GM18951 (cell line): Measurements from ENCODE around the gene YY1.
A peak's percentile ranks its signal among the peaks of the same experiment; 100 is the strongest.
"Not testable (repeated sequence)": the region's sequence is repeated elsewhere in the genome, so short reads cannot be mapped to it uniquely, and the experiment has no call there.

Source experiments
- POLR2A ChIP-seq: IDR thresholded peaks from 4 replicates; pipeline ENCODE4 v1.6.1; 2011; ENCODE audit warnings: mild to moderate bottlenecking; ENCODE audit not compliant: insufficient read length, insufficient read depth; ENCODE audit errors: extremely low read depth
- in situ Hi-C: fragments of 300-500 bp; cut with MboI; formaldehyde crosslinking; loops from one replicate; pipeline ENCODE4 v1.12.0; 2022; ENCODE audit warnings: low sequenced_read_pairs, mixed read lengths, inconsistent platforms; ENCODE audit not compliant: unreplicated experiment

Gene YY1

DNA sequence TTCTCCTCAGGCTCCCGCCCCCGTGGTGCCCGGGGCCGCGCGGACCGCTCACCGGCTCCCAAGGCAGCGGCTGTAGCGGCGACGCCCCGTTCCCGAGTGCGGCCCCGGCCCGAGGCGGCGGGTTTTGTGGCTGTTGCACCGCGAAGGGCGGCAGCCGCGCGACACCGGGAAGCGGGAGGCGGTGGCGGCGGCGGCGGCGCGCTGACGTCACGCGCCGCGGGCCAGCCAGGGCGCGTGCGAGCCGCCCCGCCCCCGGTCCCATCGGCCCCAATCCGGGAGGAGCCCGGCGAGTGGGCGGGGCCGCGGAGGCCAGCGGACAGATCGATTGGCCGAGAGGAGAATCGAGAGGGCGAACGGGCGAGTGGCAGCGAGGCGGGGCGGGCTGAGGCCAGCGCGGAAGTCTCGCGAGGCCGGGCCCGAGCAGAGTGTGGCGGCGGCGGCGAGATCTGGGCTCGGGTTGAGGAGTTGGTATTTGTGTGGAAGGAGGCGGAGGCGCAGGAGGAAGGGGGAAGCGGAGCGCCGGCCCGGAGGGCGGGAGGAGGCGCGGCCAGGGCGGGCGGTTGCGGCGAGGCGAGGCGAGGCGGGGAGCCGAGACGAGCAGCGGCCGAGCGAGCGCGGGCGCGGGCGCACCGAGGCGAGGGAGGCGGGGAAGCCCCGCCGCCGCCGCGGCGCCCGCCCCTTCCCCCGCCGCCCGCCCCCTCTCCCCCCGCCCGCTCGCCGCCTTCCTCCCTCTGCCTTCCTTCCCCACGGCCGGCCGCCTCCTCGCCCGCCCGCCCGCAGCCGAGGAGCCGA lies at the start of gene YY1:
YY1 (plus strand) TSS at position 726 of the 792 bp plus-strand sequence. CDS start 101 bp downstream, outside the sequence.
- TF ChIP-seq POLR2A = peak; percentile 67
- in situ Hi-C loops = no loop called here

DNA sequence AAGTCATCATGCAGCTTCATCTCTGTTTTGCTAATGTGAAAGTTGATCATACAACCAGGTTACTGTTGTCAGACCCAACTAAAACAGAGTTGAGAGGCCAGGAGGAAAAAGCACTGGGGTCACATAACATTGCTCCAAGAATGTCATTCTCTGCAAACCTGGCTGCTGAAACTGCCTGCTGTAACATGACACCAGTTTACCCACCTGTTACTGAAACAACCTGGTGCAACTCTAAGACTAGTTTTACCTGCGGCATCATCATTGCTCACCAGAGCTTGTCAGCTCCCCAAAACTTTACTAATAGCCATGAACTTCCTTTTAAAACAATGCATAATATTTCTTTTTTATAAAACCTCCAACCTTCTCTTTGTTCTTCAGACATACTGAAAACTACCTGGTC lies 48.8 kb upstream of the YY1 start:
- no peak for TF ChIP-seq POLR2A
- in situ Hi-C loops = no loop called here

DNA sequence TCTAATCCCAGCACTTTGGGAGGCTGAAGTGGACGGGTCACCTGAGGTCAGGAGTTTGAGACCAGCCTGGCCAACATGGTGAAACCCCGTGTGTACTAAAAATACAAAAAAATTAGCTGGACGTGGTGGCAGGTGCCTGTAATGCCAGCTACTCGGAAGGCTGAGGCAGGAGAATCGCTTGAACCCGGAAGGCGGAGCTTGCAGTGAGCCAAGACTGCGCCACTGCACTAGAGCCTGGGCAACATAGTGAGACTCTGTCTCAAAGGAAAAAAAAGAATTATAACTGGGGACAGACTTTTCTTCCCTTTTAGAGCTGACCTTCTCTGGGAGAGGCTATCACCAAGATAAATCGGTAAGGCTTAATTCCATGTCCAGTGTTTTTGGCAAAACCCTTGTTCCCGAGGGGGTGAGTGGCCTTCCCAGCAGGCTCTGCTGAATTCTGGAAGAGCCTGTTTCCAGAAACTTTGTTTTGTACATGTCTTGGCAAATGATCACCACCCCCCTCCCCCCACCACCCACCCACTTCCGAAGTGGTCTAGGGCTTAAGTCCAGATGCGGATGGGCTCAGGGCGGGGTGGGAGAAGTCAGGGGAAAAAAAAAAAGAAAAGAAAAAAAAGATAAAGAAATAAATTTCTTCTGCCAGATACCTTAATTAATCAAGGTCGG lies 47.2 kb upstream of the YY1 start:
- in situ Hi-C loops = no loop called here
- TF ChIP-seq POLR2A = no peak

DNA sequence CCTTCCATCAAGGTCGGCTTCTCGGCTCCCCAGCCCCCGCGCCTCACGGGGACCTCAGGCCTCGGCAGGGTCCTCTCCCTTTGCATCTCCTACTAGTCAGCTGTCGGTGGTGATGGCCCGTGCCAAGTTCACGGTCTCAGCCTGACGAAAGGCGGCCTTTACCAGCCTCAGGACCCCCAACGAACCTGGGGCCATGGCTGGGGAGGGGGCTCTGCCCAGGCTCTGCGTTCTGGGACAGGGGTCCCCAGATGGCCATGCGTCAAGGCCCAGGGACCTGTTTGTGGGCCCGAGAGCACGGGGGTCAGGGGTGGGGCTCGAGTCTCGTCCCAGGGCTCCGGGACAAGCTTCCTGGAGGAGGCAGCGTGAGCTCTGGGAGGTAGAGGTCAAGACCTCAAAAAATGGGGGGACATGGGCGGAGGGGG lies 46.7 kb upstream of the YY1 start:
- TF ChIP-seq POLR2A = no peak
- in situ Hi-C loops = no loop called here

DNA sequence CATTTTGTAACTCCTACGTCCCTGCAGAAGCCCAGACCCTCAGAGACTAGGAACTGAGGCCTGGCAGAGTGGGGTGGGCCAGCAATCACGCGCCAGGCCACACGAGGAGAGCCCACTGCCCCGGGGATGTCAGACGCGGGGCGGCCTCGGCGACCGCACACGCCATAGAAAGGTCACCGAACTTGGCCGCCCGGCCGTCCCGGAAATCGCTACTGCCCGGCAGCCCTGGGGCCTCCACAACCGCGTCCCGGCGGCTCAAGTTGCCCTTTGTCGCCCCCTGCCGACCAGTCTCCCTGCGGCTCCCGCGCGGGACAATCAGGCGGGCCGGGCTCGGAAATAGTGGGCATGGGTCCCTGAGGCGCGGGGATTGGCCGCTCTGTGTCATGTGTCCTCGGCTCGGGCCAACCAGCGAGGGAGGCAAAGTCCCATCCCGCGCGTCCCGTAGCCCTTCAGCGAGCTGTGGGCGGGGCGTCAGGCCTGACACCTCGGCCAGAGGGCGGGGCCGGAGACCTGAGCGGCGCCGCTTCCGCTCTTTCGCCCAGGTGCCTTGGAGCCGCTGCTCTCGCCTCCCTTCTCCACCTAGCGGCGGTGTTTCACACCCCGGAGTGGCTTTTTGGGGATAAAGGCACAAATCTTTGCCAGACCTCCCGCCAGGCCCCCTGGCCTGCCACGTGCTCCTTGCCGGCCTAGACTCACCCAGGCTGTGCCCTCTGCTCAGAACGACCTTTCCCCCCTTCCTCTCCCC lies 46.1 kb upstream of the YY1 start:
- TF ChIP-seq POLR2A = peak; percentile 64

DNA sequence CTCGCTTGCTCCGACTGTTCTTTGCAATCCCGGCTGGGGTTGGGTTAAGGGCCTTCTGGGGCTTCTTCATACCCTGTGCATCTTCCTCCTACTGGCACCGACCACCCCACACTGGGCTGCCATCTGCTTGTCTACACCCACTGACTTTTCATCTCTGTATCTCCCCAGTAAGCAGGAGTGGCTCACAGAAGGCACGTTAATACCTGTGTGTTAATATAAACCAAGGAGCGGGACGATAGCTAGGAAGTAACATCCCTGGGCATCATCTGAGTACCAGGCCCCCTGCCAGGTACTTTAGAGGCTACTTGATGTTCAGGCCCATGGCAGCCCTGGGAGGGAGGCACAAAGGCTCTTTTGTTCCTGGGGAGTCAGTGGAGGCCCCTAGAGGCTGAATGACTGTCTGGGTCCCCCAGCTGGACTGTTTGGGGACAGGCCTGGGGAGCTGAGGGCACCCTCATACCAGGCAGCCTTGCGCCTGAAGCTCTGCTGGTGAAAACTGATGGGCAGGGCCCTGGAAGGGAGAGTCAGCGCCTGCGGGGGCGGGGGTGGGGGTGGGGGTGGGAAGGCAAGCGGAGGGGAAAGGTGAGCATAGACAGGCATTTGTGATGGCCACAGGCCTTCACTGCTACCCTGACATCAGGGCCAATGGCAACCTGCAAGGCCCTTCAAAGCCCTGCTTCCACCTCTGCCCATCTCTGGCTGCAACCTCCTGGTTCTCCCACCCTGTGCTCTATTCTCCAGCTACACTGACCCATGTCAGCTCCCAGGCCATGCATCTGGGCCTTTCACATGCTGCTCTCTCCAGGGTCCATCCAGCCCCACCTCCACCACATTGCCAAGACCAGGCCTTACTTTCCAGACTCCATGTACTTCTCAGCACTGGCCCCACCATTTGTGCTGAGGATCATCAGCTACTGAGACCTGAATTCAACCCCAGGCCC lies 45.3 kb upstream of the YY1 start:
- TF ChIP-seq POLR2A = no peak
- in situ Hi-C loops = no loop called here

More for the DNA sequence above, 46.1 kb upstream of the YY1 start:
- in situ Hi-C loops = no loop called here

DNA sequence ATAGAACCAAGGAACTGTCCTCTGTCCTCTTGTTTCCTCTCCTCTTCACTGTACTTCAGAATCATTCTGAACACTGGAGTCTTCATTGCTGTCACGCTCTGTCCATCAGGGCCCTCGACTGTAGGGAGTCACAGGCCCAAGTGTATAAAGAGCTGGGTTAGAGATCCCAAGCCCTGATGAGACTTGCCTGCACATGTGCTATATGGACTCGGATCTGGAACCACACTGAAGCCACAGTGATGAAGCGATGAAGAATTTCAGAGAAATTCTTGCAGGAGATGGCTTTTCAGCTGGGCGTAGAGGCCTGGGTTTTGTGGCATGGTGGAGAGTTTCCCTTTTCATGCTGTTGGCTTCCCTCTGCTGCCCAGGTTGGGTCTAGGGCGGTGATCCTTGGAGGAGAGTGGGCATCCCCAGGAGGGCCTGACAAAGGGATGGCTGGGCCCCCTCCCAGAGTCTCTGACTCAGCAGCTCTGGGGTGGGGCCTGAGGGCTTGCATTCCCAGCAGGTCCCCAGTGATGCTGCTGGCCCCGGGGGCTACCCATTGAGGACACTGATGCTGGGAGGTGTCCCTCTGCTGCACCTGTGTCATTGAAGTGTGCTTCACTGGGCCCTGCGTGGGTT lies 39.6 kb upstream of the YY1 start:
- in situ Hi-C loops = no loop called here
- no peak for TF ChIP-seq POLR2A

DNA sequence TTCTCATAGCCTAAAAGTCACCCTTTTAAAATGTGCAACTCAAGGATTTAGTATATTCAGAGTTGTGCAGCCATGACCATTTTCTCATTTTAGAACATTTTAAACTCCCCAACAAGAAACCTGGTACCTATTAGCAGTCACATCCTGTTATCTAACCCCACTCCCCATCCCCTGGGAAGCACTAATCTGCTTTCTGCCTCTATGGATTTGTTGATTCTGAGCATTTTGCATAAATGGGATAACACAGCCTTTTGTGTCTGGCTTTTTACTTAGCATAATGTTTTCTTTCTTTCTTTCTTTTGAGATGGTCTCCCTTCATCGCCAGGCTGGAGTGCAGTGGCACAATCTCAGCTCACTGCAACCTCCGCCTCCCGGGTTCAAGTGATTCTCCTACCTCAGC lies 38.6 kb upstream of the YY1 start:
- in situ Hi-C loops = no loop called here
- no peak for TF ChIP-seq POLR2A

DNA sequence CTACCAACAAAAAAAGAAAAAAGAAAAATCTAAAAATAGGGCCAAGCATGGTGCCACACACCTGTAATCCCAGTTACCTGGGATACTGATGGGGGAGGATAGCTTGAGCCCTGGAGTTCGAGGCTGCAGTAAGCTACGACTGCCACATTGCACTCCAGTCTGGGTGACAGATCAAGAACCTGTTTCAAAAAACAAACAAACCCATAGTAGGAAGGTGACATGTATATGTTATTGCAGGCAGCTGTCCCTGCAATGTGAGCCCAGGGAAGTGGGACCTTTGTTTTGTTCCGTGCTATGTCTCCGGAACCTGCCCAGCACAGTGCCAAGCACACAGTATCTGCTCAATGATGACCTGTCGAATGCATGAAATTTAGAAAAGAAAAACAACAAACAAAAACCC lies 37.2 kb upstream of the YY1 start:
- in situ Hi-C loops = no loop called here

DNA sequence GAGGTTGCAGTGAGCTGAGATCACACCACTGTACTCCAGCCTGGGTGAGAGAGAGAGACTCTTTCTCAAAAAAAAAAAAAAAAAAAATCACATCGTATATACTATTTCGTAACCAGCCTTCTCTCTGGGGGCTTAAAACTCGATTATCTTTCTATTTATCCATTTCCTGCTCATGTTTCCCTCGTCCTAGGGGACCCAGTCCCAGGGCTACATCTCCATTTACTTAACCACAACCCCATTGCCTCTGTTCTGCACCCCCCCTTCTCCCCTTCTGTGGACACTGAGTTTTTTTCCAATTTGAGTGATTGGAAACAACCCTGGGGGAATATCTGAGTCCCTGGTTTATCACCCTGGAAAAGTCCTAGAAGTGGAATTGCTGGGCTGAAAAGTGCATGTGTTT lies 36.2 kb upstream of the YY1 start:
- in situ Hi-C loops = no loop called here
- no peak for TF ChIP-seq POLR2A

More for the DNA sequence above, 37.2 kb upstream of the YY1 start:
- TF ChIP-seq POLR2A = no peak

DNA sequence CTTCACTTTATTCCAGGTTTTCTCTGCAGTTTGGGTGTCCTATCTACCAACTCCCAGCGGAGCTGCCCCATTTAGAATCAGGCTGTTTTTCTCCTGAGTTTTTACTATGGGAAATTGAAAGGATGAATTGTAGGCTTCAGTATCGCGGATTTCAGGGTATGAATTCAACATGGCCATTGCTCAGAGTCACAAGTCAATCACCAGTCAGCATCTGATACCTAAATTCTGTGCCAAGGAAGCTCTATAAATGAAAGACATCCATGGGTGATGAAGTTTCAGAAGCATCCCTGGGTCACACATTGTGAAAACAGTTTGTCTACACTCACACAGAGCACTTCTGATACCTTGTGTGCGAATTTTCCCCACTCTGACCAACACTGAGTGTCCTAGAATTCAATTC lies 35.8 kb upstream of the YY1 start:
- no peak for TF ChIP-seq POLR2A
- in situ Hi-C loops = no loop called here

DNA sequence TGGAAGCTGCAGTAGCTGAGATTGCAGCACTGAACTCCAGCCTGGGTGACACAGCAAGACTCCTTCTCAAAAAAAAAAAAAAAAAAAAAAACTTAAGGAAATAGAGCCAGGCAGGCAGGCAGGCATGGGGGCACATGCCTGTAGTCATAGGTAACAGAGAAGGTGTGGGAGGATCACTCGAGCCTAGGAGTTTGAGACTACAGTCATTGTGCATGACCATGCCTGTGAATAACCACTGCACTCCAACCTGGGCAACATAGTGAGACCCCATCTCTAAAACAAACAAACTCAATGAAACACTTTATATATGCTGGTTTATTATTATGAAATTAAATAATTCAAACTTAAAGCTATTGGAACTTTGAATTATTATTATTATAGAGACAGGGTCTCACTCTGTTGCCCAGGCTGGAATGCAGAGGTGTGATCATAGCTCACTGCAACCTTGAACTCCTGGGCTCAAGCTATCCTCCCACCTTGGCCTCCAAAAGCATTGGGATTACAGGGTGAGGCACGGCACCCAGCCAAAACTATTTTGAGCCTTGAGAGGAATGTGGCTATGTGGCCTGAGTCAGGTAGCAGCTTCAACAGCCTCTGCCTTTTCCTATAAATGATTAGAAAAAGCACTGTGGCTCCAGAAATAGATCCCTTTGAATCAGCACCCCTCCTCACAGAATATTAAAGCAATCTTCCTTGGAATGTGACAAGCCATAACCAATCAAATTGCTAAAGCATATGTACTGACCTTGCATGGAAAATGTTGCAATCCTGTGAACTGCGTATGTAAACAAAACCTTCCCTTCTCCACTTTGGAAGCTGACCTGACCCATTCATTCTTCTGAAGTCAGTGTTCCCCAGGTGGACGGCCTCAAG lies 34.7 kb upstream of the YY1 start:
- in situ Hi-C loops = no loop called here
- no peak for TF ChIP-seq POLR2A

DNA sequence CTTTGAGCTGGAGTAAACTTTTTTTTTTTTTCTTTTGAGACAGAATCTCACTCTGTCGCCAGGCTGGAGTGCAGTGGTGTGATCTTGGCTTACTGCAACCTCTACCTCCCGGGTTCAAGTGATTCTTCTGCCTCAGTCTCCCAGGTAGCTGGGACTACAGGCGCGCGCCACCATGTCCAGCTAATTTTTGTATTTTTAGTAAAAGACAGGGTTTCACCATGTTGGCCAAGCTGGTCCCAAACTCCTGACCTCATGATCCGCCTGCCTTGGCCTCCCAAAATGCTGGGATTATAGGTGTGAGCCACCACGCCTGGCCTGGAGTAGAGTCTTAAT lies 34.1 kb upstream of the YY1 start:
- in situ Hi-C loops = not testable (repeated sequence)

DNA sequence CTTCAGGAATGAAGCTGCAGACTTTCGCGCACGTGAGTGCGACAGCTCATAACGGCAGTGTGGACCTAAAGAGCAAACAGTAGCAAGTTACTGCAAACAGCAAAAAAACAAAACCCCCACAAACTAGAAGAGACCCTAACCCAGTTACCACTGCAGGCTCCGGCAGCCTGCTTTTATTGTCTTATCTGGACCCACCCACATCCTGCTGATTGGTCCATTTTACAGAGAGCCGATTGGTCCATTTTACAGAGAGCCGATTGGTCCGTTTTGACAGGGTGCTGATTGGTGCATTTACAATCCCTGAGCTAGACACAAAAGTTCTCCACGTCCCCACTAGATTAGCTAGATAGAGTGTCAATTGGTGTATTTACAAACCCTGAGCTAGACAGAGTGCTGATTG lies 31.4 kb upstream of the YY1 start:
- in situ Hi-C loops = not testable (repeated sequence)

DNA sequence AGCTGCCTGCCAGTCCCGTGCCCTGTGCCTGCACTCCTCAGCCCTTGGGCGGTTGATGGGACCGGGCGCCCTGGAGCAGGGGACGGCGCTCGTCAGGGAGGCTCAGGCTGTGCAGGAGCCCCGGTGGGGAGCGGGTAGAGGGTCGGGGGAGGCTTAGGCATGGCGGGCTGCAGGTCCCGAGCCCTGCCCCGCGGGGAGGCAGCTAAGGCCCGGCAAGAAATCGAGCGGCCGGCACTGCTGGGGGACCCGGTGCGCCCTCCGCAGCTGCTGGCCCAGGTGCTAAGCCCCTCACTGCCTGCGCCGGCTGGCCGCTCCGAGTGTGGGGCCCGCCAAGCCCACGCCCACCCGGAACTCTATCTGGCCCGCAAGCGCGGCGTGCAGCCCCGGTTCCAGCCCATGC lies 30.8 kb upstream of the YY1 start:
- in situ Hi-C loops = not testable (repeated sequence)
